Measurements from ENCODE around the gene THNSL1.
A peak's percentile ranks its signal among the peaks of the same experiment; 100 is the strongest.

Gene THNSL1

GRCh38 chr10:25016376-25017153 is at the start of gene THNSL1:
THNSL1 (plus strand) TSS chr10:25016612; CDS start chr10:25023224, 6,612 bp downstream.
- H3K4me1 ChIP-seq (ENCODE audit: control insufficient read depth, insufficient read depth, low read length), result no peaks in the 10 kb centered on the region
- peak within 1 kb of the TSS; percentile 79 for H3K27ac ChIP-seq (ENCODE audit: extremely low read depth, low read depth, low read length)
- peak within 1 kb of the TSS; percentile 58 for H3K4me3 ChIP-seq (ENCODE audit: low read depth, low read length)
- H3K36me3 ChIP-seq (ENCODE audit: control insufficient read depth in 2 of 2, insufficient read depth in 1 of 2, low read length in 2 of 2), result no peaks in the 10 kb centered on the region
- POLR2A ChIA-PET, result no interaction called here
- CTCF ChIA-PET, result interaction anchor here (0.7 to 1.1 kb wide), 4 partner anchors 65 to 168 kb away, joined by 3 to 5 read pairs (median 3); no protein-coding TSS in a partner anchor
- no peaks in the 10 kb centered on the region for H3K9me3 ChIP-seq (ENCODE audit: control insufficient read depth, insufficient read depth, low read depth, low read length)
- TF ChIP-seq ZBTB1 (tag by site-specific recombination; IDR thresholded peaks at IDR 0.05) (peak; percentile 45; the same call in 1 of the 2 replicates), ZNF324 (tag by site-specific recombination; IDR thresholded peaks at IDR 0.05) (no peak), ZBTB8A (tag by site-specific recombination; IDR thresholded peaks at IDR 0.05) (peak; percentile 74), ZNF248 (tag by site-specific recombination; IDR thresholded peaks at IDR 0.05) (no peak), ZNF621 (tag by site-specific recombination; IDR thresholded peaks at IDR 0.05) (no peak), ZNF660 (tag by site-specific recombination; IDR thresholded peaks at IDR 0.05) (peak; percentile 61; the same call in 1 of the 2 replicates), ZNF23 (tag by site-specific recombination; IDR thresholded peaks at IDR 0.05; ENCODE audit: borderline replicate concordance) (no peak), ZNF558 (tag by site-specific recombination; IDR thresholded peaks at IDR 0.05) (no peak), KLF10 (tag by site-specific recombination; IDR thresholded peaks at IDR 0.05) (peak; percentile 39), ZNF664 (tag by site-specific recombination; IDR thresholded peaks at IDR 0.05) (no peak), HOXA7 (CRISPR knock-in tag; IDR thresholded peaks at IDR 0.05; ENCODE audit: borderline replicate concordance) (no peak), ZNF280D (tag by site-specific recombination; IDR thresholded peaks at IDR 0.05) (no peak), ZNF133 (tag by site-specific recombination; IDR thresholded peaks at IDR 0.05) (no peak), ZNF514 (tag by site-specific recombination; IDR thresholded peaks at IDR 0.05) (no peak), ZBTB20 (tag by site-specific recombination; IDR thresholded peaks at IDR 0.05) (peak; percentile 67; the same call in 1 of the 2 replicates), ZNF626 (tag by site-specific recombination; IDR thresholded peaks at IDR 0.05) (no peak), PATZ1 (tag by site-specific recombination; IDR thresholded peaks at IDR 0.05) (peak; percentile 81), ZNF211 (tag by site-specific recombination; IDR thresholded peaks at IDR 0.05; ENCODE audit: low read depth) (no peak), ZSCAN30 (tag by site-specific recombination; IDR thresholded peaks at IDR 0.05) (peak; percentile 95), ZFHX2 (tag by site-specific recombination; conservative IDR thresholded peaks at IDR 0.05) (peak; percentile 86), ZNF202 (tag by site-specific recombination; IDR thresholded peaks at IDR 0.05; ENCODE audit: borderline replicate concordance) (no peak), ZNF521 (tag by site-specific recombination; IDR thresholded peaks at IDR 0.05) (no peak), ZSCAN18 (tag by site-specific recombination; IDR thresholded peaks at IDR 0.05) (no peak)
- TF ChIP-seq, protein P1, sequence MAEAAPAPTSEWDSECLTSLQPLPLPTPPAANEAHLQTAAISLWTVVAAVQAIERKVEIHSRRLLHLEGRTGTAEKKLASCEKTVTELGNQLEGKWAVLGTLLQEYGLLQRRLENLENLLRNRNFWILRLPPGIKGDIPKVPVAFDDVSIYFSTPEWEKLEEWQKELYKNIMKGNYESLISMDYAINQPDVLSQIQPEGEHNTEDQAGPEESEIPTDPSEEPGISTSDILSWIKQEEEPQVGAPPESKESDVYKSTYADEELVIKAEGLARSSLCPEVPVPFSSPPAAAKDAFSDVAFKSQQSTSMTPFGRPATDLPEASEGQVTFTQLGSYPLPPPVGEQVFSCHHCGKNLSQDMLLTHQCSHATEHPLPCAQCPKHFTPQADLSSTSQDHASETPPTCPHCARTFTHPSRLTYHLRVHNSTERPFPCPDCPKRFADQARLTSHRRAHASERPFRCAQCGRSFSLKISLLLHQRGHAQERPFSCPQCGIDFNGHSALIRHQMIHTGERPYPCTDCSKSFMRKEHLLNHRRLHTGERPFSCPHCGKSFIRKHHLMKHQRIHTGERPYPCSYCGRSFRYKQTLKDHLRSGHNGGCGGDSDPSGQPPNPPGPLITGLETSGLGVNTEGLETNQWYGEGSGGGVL (tag by site-specific recombination; IDR thresholded peaks at IDR 0.05), result peak; percentile 62
- TF ChIP-seq, protein P2, sequence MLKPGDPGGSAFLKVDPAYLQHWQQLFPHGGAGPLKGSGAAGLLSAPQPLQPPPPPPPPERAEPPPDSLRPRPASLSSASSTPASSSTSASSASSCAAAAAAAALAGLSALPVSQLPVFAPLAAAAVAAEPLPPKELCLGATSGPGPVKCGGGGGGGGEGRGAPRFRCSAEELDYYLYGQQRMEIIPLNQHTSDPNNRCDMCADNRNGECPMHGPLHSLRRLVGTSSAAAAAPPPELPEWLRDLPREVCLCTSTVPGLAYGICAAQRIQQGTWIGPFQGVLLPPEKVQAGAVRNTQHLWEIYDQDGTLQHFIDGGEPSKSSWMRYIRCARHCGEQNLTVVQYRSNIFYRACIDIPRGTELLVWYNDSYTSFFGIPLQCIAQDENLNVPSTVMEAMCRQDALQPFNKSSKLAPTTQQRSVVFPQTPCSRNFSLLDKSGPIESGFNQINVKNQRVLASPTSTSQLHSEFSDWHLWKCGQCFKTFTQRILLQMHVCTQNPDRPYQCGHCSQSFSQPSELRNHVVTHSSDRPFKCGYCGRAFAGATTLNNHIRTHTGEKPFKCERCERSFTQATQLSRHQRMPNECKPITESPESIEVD (tag by site-specific recombination; IDR thresholded peaks at IDR 0.05), result no peak
- TF ChIP-seq, protein P3, sequence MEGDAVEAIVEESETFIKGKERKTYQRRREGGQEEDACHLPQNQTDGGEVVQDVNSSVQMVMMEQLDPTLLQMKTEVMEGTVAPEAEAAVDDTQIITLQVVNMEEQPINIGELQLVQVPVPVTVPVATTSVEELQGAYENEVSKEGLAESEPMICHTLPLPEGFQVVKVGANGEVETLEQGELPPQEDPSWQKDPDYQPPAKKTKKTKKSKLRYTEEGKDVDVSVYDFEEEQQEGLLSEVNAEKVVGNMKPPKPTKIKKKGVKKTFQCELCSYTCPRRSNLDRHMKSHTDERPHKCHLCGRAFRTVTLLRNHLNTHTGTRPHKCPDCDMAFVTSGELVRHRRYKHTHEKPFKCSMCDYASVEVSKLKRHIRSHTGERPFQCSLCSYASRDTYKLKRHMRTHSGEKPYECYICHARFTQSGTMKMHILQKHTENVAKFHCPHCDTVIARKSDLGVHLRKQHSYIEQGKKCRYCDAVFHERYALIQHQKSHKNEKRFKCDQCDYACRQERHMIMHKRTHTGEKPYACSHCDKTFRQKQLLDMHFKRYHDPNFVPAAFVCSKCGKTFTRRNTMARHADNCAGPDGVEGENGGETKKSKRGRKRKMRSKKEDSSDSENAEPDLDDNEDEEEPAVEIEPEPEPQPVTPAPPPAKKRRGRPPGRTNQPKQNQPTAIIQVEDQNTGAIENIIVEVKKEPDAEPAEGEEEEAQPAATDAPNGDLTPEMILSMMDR (tag by site-specific recombination; IDR thresholded peaks at IDR 0.05), result no peak
